ENCODE results near the gene DDX6.
"Not testable (repeated sequence)": the region's sequence is repeated elsewhere in the genome, so short reads cannot be mapped to it uniquely, and the experiment has no call there.

The DDX6 gene

GRCh38 chr11:118786657-118787056, 4.3 kb downstream of the DDX6 start (continued):
- TF ChIP-seq ARNTL (CRISPR knock-in tag; IDR thresholded peaks at IDR 0.05; ENCODE audit: borderline replicate concordance, low read depth), result no peak

DNA sequence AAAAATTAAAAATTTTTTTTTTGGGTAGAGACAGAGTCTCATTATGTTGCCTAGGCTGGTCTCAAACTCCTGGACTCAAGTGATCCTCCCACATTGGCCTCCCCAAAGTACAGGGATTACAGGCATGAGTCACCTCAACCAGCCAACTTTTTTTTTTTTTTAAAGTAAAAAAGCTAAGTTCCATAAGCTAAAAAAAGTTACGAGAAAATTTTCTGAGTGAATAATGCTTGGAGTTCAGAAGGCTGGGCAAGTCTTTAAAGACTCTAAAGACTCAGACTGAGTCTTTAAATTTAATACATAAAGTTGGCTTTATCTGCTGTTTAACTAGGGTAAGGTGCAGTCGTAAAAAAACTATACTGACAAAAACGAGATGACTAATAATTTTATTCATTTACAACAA, 5.6 kb downstream of the DDX6 start:
- no peak for TF ChIP-seq PPARA (CRISPR knock-in tag; IDR thresholded peaks at IDR 0.05; ENCODE audit: borderline replicate concordance)
- TF ChIP-seq, protein P1, sequence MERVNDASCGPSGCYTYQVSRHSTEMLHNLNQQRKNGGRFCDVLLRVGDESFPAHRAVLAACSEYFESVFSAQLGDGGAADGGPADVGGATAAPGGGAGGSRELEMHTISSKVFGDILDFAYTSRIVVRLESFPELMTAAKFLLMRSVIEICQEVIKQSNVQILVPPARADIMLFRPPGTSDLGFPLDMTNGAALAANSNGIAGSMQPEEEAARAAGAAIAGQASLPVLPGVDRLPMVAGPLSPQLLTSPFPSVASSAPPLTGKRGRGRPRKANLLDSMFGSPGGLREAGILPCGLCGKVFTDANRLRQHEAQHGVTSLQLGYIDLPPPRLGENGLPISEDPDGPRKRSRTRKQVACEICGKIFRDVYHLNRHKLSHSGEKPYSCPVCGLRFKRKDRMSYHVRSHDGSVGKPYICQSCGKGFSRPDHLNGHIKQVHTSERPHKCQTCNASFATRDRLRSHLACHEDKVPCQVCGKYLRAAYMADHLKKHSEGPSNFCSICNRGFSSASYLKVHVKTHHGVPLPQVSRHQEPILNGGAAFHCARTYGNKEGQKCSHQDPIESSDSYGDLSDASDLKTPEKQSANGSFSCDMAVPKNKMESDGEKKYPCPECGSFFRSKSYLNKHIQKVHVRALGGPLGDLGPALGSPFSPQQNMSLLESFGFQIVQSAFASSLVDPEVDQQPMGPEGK (CRISPR knock-in tag; IDR thresholded peaks at IDR 0.05; ENCODE audit: borderline replicate concordance), result no peak
- TF ChIP-seq SNAI2 (CRISPR knock-in tag; IDR thresholded peaks at IDR 0.05), result no peak
- no peak for TF ChIP-seq ZC3H10 (CRISPR knock-in tag; IDR thresholded peaks at IDR 0.05)
- TF ChIP-seq, protein P2, sequence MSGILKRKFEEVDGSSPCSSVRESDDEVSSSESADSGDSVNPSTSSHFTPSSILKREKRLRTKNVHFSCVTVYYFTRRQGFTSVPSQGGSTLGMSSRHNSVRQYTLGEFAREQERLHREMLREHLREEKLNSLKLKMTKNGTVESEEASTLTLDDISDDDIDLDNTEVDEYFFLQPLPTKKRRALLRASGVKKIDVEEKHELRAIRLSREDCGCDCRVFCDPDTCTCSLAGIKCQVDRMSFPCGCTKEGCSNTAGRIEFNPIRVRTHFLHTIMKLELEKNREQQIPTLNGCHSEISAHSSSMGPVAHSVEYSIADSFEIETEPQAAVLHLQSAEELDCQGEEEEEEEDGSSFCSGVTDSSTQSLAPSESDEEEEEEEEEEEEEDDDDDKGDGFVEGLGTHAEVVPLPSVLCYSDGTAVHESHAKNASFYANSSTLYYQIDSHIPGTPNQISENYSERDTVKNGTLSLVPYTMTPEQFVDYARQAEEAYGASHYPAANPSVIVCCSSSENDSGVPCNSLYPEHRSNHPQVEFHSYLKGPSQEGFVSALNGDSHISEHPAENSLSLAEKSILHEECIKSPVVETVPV (CRISPR knock-in tag; IDR thresholded peaks at IDR 0.05), result no peak
- no peak for TF ChIP-seq ZFP30 (CRISPR knock-in tag; IDR thresholded peaks at IDR 0.05)
- no peak for TF ChIP-seq RARB (CRISPR knock-in tag; IDR thresholded peaks at IDR 0.05)
- TF ChIP-seq BACH2 (CRISPR knock-in tag; IDR thresholded peaks at IDR 0.05; ENCODE audit: borderline replicate concordance), result no peak
- no peak for TF ChIP-seq TCF4 (CRISPR knock-in tag; IDR thresholded peaks at IDR 0.05; ENCODE audit: borderline replicate concordance)
- no peak for TF ChIP-seq ISL1 (CRISPR knock-in tag; IDR thresholded peaks at IDR 0.05)
- no peak for TF ChIP-seq OSR1 (CRISPR knock-in tag; IDR thresholded peaks at IDR 0.05)
- TF ChIP-seq, protein P3, sequence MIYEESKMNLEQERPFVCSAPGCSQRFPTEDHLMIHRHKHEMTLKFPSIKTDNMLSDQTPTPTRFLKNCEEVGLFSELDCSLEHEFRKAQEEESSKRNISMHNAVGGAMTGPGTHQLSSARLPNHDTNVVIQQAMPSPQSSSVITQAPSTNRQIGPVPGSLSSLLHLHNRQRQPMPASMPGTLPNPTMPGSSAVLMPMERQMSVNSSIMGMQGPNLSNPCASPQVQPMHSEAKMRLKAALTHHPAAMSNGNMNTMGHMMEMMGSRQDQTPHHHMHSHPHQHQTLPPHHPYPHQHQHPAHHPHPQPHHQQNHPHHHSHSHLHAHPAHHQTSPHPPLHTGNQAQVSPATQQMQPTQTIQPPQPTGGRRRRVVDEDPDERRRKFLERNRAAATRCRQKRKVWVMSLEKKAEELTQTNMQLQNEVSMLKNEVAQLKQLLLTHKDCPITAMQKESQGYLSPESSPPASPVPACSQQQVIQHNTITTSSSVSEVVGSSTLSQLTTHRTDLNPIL (CRISPR knock-in tag; IDR thresholded peaks at IDR 0.05; ENCODE audit: low read depth), result no peak
- ATAC-seq, result no peak

GRCh38 chr11:118783724-118784495, 7.1 kb downstream of the DDX6 start:
- ATAC-seq, result no peak
- no peak for TF ChIP-seq PPARA (CRISPR knock-in tag; IDR thresholded peaks at IDR 0.05; ENCODE audit: borderline replicate concordance)
- TF ChIP-seq, protein P4, sequence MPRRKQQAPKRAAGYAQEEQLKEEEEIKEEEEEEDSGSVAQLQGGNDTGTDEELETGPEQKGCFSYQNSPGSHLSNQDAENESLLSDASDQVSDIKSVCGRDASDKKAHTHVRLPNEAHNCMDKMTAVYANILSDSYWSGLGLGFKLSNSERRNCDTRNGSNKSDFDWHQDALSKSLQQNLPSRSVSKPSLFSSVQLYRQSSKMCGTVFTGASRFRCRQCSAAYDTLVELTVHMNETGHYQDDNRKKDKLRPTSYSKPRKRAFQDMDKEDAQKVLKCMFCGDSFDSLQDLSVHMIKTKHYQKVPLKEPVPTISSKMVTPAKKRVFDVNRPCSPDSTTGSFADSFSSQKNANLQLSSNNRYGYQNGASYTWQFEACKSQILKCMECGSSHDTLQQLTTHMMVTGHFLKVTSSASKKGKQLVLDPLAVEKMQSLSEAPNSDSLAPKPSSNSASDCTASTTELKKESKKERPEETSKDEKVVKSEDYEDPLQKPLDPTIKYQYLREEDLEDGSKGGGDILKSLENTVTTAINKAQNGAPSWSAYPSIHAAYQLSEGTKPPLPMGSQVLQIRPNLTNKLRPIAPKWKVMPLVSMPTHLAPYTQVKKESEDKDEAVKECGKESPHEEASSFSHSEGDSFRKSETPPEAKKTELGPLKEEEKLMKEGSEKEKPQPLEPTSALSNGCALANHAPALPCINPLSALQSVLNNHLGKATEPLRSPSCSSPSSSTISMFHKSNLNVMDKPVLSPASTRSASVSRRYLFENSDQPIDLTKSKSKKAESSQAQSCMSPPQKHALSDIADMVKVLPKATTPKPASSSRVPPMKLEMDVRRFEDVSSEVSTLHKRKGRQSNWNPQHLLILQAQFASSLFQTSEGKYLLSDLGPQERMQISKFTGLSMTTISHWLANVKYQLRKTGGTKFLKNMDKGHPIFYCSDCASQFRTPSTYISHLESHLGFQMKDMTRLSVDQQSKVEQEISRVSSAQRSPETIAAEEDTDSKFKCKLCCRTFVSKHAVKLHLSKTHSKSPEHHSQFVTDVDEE (CRISPR knock-in tag; IDR thresholded peaks at IDR 0.05), result no peak

DNA sequence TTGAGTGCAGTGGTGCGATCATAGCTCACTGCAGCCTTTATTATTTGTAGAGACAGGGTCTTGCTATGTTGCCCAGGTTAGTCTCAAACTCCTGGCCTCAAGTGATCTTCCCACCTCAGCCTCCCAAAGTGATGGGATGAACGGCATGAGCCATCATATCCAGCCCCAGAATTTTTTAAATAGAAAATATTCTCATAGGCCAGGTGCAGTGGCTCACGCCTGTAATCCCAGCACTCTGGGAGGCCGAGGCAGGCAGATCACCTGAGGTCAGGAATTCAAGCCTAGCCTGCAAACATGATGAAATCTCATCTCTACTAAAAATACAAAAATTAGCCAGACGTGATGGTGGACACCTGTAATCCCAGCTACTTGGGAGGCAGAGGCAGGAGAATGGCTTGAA, 7.6 kb downstream of the DDX6 start:
- ATAC-seq, result not testable (repeated sequence)

DNA sequence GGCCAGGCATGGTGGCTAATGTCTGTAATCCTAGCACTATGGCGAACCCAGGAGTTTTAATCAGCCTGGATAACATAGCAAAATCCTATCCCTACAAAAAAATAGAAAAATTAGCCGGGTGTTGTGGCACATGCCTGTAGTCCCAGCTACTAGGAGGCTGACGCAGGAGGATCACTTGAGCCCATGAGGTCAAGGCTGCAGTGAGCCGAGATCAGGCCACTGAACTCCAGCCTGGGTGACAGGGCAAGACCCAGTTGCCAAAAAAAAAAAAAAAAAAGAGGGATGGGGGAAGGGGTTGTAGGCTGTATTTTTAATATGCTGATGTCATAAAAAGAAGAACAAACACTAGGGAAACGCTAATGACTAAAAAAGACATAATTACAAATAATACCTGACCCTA, 12.1 kb downstream of the DDX6 start:
- ATAC-seq, result no peak
- TF ChIP-seq, protein P1 (CRISPR knock-in tag; IDR thresholded peaks at IDR 0.05; ENCODE audit: borderline replicate concordance), result no peak
- TF ChIP-seq CSDC2 (CRISPR knock-in tag; IDR thresholded peaks at IDR 0.05) (no peak), BACH2 (CRISPR knock-in tag; IDR thresholded peaks at IDR 0.05; ENCODE audit: borderline replicate concordance) (no peak), GLIS3 (CRISPR knock-in tag; IDR thresholded peaks at IDR 0.05) (no peak), SNAI2 (CRISPR knock-in tag; IDR thresholded peaks at IDR 0.05) (no peak), PPARA (CRISPR knock-in tag; IDR thresholded peaks at IDR 0.05; ENCODE audit: borderline replicate concordance) (no peak), ZFP3 (CRISPR knock-in tag; IDR thresholded peaks at IDR 0.05) (no peak), ZFP30 (CRISPR knock-in tag; IDR thresholded peaks at IDR 0.05) (no peak), ESRRG (CRISPR knock-in tag; IDR thresholded peaks at IDR 0.05) (no peak), TOX (CRISPR knock-in tag; IDR thresholded peaks at IDR 0.05; ENCODE audit: borderline replicate concordance) (no peak), ZNF8 (CRISPR knock-in tag; IDR thresholded peaks at IDR 0.05) (no peak), ISL1 (CRISPR knock-in tag; IDR thresholded peaks at IDR 0.05) (no peak), ZNF70 (CRISPR knock-in tag; IDR thresholded peaks at IDR 0.05) (no peak), ZC3H10 (CRISPR knock-in tag; IDR thresholded peaks at IDR 0.05) (no peak)
- TF ChIP-seq, protein P3 (CRISPR knock-in tag; IDR thresholded peaks at IDR 0.05; ENCODE audit: low read depth), result no peak
